Placental pericyte (primary cell): ENCODE data around the gene IL17RA. TPM values are rescaled to one million over a fixed set of nuclear protein-coding genes. Genes with fewer than 3 reads are reported as not detected.

Source experiments
- total RNA-seq: library from RNA; depleted of rRNA; stranded (reverse); fragments of >200 nt; gene quantifications from 2 replicates; pipeline ENCODE4 v1.2.3, GENCODE V29; 2012

The IL17RA gene
- 7.0 and 8.1 TPM in 2 replicates for total RNA-seq

GRCh38 chr22:17084554-17085276, at the start of gene IL17RA:
Gene IL17RA, plus strand, starts transcription at chr22:17085000. Its CDS starts 92 bp downstream, at chr22:17085092.

GRCh38 chr22:17121233-17122195, 36.7 kb downstream of the IL17RA start, which contains the start of gene TMEM121B:
Gene TMEM121B, minus strand, starts transcription at chr22:17121360. Its CDS starts 233 bp downstream, at chr22:17121127.

DNA sequence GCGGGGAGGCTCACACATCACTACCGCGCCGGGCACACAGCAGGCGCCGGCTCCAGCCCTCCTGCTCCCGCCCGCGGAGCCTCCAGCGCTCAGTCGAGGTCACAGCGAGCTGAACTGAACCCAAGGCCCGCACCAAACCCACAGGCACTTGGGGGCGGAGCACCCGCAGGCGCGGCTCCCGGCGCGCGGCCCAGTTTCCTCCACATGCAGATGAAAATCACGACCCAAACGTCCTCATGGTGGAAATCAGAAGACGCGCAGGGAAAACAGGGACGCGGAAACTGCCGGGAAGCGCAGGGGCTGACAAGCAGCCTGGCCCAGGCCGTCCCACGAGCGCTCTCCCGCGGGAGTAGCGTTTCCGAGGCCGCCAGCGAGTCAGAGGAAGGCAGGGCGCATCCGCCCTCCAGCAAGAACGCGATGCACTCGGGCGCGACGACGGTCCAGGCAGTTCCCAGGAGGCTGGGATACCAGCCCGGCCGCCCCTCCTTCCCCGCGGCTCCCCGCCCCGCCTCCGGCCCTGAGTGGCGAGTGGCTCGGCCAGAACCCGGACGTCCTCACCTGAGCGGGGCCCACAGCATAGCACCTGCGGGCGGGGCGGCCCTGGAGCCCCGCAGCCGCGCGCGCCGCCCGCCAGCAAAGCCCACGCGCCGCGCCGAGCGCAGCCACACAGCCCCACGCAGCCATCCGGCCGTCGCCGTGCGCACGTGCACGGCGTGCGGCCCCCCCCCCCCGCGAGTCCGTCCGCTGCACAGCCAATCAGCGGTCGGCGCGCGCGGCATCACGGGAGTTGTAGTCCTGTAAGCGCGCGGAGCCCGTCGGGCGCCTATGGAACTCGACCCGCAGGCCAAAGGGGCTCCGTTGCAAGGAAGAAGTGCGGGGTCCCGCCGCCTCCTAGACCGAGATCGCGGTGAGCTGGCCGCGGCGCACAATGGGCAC, 74.0 kb downstream of the IL17RA start, which contains the start of gene HDHD5:
HDHD5 (minus strand) TSS at position 710 of the 936 bp plus-strand sequence; CDS start at position 684, 26 bp downstream.

Other genes with a start within 250 kb of the IL17RA start
- not detected in 2 replicates for gene GAB4, start 76.8 kb upstream of the IL17RA start, total RNA-seq
- gene TMEM121B, start 36.4 kb downstream of the IL17RA start, total RNA-seq: under 0.01 TPM in 1 of 2 replicates, not detected in the other
- 20.6 and 28.9 TPM in 2 replicates for gene HDHD5, start 74.3 kb downstream of the IL17RA start, total RNA-seq
- 0.44 and 1.4 TPM in 2 replicates for gene ADA2, start 134.4 kb downstream of the IL17RA start, total RNA-seq